Gastrocnemius medialis (tissue), 4 donors: Measurements from ENCODE around the gene DTNB. TPM values are rescaled to one million over a fixed set of nuclear protein-coding genes. Genes with fewer than 3 reads are reported as not detected.

Experiments
- ATAC-seq, 2 donors: fragments of 150-250 bp; one replicate each; pipeline ENCODE4 v1.9.1; 2016
- DNase-seq, 2 donors: peaks; one replicate each; pipeline ENCODE4 v3.0.0-alpha.2; 2019
- H3K27ac ChIP-seq, 4 donors: fragments of 200-600 bp; sonication (generic); 1 replicate in 1 of 4; 2 replicates in 3 of 4; pipeline ENCODE4 v1.5.1; 2016 to 2018; ENCODE audit warnings: mild to moderate bottlenecking in 2 of 4, moderate library complexity in 1 of 4
- H3K27me3 ChIP-seq, 3 donors: fragments of 200-600 bp; sonication (generic) in 2 of 3; 1 replicate in 1 of 3; 2 replicates in 2 of 3; pipeline versions ENCODE4 v1.5.1 to v1.6.0; 2016 to 2019; ENCODE audit warnings: mild to moderate bottlenecking in 1 of 3, moderate library complexity in 1 of 3
- H3K36me3 ChIP-seq, 2 donors: fragments of 200-600 bp; sonication (generic) in 1 of 2; one replicate each; pipeline ENCODE4 v1.5.1; 2017 to 2018
- H3K4me1 ChIP-seq, 2 donors: fragments of 200-600 bp; sonication (generic) in 1 of 2; one replicate each; pipeline ENCODE4 v1.5.1; 2016 to 2017; ENCODE audit warnings: mild to moderate bottlenecking in 2 of 2
- H3K4me3 ChIP-seq, 4 donors: fragments of 200-600 bp; sonication (generic) in 3 of 4; 1 replicate in 1 of 4; 2 replicates in 3 of 4; pipeline ENCODE4 v1.5.1; 2016 to 2019; ENCODE audit warnings: mild to moderate bottlenecking in 2 of 4
- H3K9me3 ChIP-seq, 3 donors: fragments of 200-600 bp; sonication (generic) in 2 of 3; 1 replicate in 1 of 3; 2 replicates in 2 of 3; pipeline ENCODE4 v1.5.1; 2016 to 2019
- CTCF ChIP-seq, 5 experiments: fragments of 450-650 bp in 3 of 5; fragments of 200-600 bp in 2 of 5; sonication (generic) in 2 of 5; IDR thresholded peaks in 4 of 5; conservative IDR thresholded peaks in 1 of 5; 1 replicate in 4 of 5; 2 replicates in 1 of 5; pipeline ENCODE4 v1.5.1; 2016 to 2019; ENCODE audit warnings: antibody characterized with exemption in 5 of 5, mild to moderate bottlenecking in 3 of 5, moderate library complexity in 3 of 5
- POLR2A ChIP-seq, 2 donors: fragments of 450-650 bp; IDR thresholded peaks; one replicate each; pipeline ENCODE4 v1.6.1; 2017; ENCODE audit warnings: antibody characterized with exemption in 2 of 2, mild to moderate bottlenecking in 2 of 2, moderate library complexity in 2 of 2
- in situ Hi-C, 4 donors: fragments of 200-750 bp; cut with MboI; loops; one replicate each; pipeline versions ENCODE4 v1.15.0 to v1.8.0; 2017; ENCODE audit warnings: low sequenced_read_pairs in 4 of 4
- intact Hi-C: fragments of 100-400 bp; cut with DNase I; formaldehyde crosslinking; loops from one replicate; pipeline ENCODE4 v1.15.1; 2023; ENCODE audit warnings: low total_unique reads
- total RNA-seq, 4 donors: library from RNA; depleted of rRNA; stranded (reverse); fragments of >200 nt; gene quantifications; one replicate each; pipeline versions ENCODE4 v1.1.0 to v1.2.3, GENCODE V29; 2016

The DTNB gene
- total RNA-seq, 4 donors from 2014 or later: 1.0 to 6.6 (median 4.1) TPM

GRCh38 chr2:25377822-25378421 is 295.5 kb downstream of the DTNB start:
- no peaks in the 10 kb centered on the region for H3K27me3 ChIP-seq
- no peaks in the 10 kb centered on the region for H3K9me3 ChIP-seq
- peaks cover 41 to 43% of the 10 kb centered on the region in 2 donors for H3K4me1 ChIP-seq
- no peak for DNase-seq
- TF ChIP-seq POLR2A (IDR thresholded peaks at IDR 0.05): no peak
- H3K4me3 ChIP-seq: no peak overlapping the region
- no peak overlapping the region for H3K27ac ChIP-seq
- in situ Hi-C loops: no loop called here
- H3K36me3 ChIP-seq: no peaks in the 10 kb centered on the region
- intact Hi-C loops: no loop called here
- no peak for ATAC-seq

GRCh38 chr2:25376750-25377621 is 296.4 kb downstream of the DTNB start:
- intact Hi-C loops: loop anchor here (1.0 kb wide), 2 partner anchors 15 to 35 kb away; no protein-coding TSS in a partner anchor
- no peaks in the 10 kb centered on the region for H3K9me3 ChIP-seq

GRCh38 chr2:25375989-25376545 is 297.3 kb downstream of the DTNB start:
- intact Hi-C loops: loop anchor here (1.0 kb wide), 2 partner anchors 14 to 34 kb away; no protein-coding TSS in a partner anchor
- no peak for ATAC-seq
- peaks cover 35 to 36% of the 10 kb centered on the region in 2 donors for H3K4me1 ChIP-seq

More at GRCh38 chr2:25376750-25377621, 296.4 kb downstream of the DTNB start:
- Histone ChIP-seq H3K4me1 (peaks cover 41 to 43% of the 10 kb centered on the region in 2 donors), H3K27me3 (no peaks in the 10 kb centered on the region), H3K4me3 (peak overlapping the region in 3 of 4 donors; percentile 34 to 53 (median 35)), H3K27ac (peak overlapping the region; percentile 38 to 53 (median 40)), H3K36me3 (no peaks in the 10 kb centered on the region)
- ATAC-seq (peak; percentile 69 to 74), DNase-seq (peak; percentile 77 to 87)
- TF ChIP-seq CTCF (IDR thresholded peaks at IDR 0.05 in 4 of 5, conservative IDR thresholded peaks at IDR 0.05 in 1 of 5) (peak; percentile 89 to 97 (median 96)), POLR2A (IDR thresholded peaks at IDR 0.05) (no peak)
- in situ Hi-C loops: no loop called here

GRCh38 chr2:25375371-25375988 is 297.9 kb downstream of the DTNB start:
- TF ChIP-seq CTCF (IDR thresholded peaks at IDR 0.05 in 4 of 5, conservative IDR thresholded peaks at IDR 0.05 in 1 of 5): no peak
- TF ChIP-seq POLR2A (IDR thresholded peaks at IDR 0.05): no peak
- H3K27ac ChIP-seq: no peak overlapping the region
- no peaks in the 10 kb centered on the region for H3K27me3 ChIP-seq

More at GRCh38 chr2:25375989-25376545, 297.3 kb downstream of the DTNB start:
- no peaks in the 10 kb centered on the region for H3K9me3 ChIP-seq
- no peaks in the 10 kb centered on the region for H3K36me3 ChIP-seq
- no peak for TF ChIP-seq CTCF (IDR thresholded peaks at IDR 0.05 in 4 of 5, conservative IDR thresholded peaks at IDR 0.05 in 1 of 5)
- no peak for TF ChIP-seq POLR2A (IDR thresholded peaks at IDR 0.05)
- H3K4me3 ChIP-seq: peak overlapping the region in 3 of 4 donors; percentile 34 to 53 (median 35)
- in situ Hi-C loops: no loop called here
- no peaks in the 10 kb centered on the region for H3K27me3 ChIP-seq
- peak overlapping the region; percentile 38 to 40 (median 38) for H3K27ac ChIP-seq
- no peak for DNase-seq

More at GRCh38 chr2:25375371-25375988, 297.9 kb downstream of the DTNB start:
- in situ Hi-C loops (no loop called here), intact Hi-C loops (no loop called here)
- ATAC-seq (no peak), DNase-seq (no peak)
- Histone ChIP-seq H3K36me3 (no peaks in the 10 kb centered on the region), H3K4me3 (no peak overlapping the region), H3K4me1 (peaks cover 29 to 30% of the 10 kb centered on the region in 2 donors), H3K9me3 (no peaks in the 10 kb centered on the region)
